ENCODE data around the gene NRG3.

NRG3 gene

GRCh38 chr10:82162549-82163195, 287.7 kb downstream of the NRG3 start:
- CTCF ChIA-PET = no interaction called here
- no peak overlapping the region for H3K27ac ChIP-seq (ENCODE audit: extremely low read depth, low read depth, low read length)
- no peaks in the 10 kb centered on the region for H3K9me3 ChIP-seq (ENCODE audit: control insufficient read depth, insufficient read depth, low read depth, low read length)
- TF ChIP-seq, protein P1, sequence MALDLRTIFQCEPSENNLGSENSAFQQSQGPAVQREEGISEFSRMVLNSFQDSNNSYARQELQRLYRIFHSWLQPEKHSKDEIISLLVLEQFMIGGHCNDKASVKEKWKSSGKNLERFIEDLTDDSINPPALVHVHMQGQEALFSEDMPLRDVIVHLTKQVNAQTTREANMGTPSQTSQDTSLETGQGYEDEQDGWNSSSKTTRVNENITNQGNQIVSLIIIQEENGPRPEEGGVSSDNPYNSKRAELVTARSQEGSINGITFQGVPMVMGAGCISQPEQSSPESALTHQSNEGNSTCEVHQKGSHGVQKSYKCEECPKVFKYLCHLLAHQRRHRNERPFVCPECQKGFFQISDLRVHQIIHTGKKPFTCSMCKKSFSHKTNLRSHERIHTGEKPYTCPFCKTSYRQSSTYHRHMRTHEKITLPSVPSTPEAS (tag by site-specific recombination; IDR thresholded peaks at IDR 0.05) = no peak
- TF ChIP-seq RBAK (tag by site-specific recombination; IDR thresholded peaks at IDR 0.05) (no peak), ZIC2 (tag by site-specific recombination; IDR thresholded peaks at IDR 0.05) (no peak), ZNF10 (tag by site-specific recombination; IDR thresholded peaks at IDR 0.05) (no peak), ZNF155 (tag by site-specific recombination; IDR thresholded peaks at IDR 0.05) (no peak), MEIS1 (CRISPR knock-in tag; IDR thresholded peaks at IDR 0.05; ENCODE audit: borderline replicate concordance) (no peak), ZNF664 (tag by site-specific recombination; IDR thresholded peaks at IDR 0.05) (no peak), ZSCAN18 (tag by site-specific recombination; IDR thresholded peaks at IDR 0.05) (no peak), ZNF785 (tag by site-specific recombination; IDR thresholded peaks at IDR 0.05) (no peak), TCF7L2 (IDR thresholded peaks at IDR 0.05; ENCODE audit: borderline replicate concordance, low read depth, low read length) (no peak), KLF9 (tag by site-specific recombination; IDR thresholded peaks at IDR 0.05; ENCODE audit: low read depth) (no peak)
- TF ChIP-seq, protein P2, sequence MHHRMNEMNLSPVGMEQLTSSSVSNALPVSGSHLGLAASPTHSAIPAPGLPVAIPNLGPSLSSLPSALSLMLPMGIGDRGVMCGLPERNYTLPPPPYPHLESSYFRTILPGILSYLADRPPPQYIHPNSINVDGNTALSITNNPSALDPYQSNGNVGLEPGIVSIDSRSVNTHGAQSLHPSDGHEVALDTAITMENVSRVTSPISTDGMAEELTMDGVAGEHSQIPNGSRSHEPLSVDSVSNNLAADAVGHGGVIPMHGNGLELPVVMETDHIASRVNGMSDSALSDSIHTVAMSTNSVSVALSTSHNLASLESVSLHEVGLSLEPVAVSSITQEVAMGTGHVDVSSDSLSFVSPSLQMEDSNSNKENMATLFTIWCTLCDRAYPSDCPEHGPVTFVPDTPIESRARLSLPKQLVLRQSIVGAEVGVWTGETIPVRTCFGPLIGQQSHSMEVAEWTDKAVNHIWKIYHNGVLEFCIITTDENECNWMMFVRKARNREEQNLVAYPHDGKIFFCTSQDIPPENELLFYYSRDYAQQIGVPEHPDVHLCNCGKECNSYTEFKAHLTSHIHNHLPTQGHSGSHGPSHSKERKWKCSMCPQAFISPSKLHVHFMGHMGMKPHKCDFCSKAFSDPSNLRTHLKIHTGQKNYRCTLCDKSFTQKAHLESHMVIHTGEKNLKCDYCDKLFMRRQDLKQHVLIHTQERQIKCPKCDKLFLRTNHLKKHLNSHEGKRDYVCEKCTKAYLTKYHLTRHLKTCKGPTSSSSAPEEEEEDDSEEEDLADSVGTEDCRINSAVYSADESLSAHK (tag by site-specific recombination; IDR thresholded peaks at IDR 0.05) = no peak
- H3K4me1 ChIP-seq (ENCODE audit: control insufficient read depth, insufficient read depth, low read length) = no peaks in the 10 kb centered on the region
- POLR2A ChIA-PET = no interaction called here
- H3K4me3 ChIP-seq (ENCODE audit: low read depth, low read length) = no peak overlapping the region
- H3K36me3 ChIP-seq (ENCODE audit: control insufficient read depth in 2 of 2, insufficient read depth in 1 of 2, low read length in 2 of 2) = no peaks in the 10 kb centered on the region

GRCh38 chr10:82171899-82172298, 296.9 kb downstream of the NRG3 start:
- Histone ChIP-seq H3K36me3 (ENCODE audit: control insufficient read depth in 2 of 2, insufficient read depth in 1 of 2, low read length in 2 of 2) (no peaks in the 10 kb centered on the region), H3K9me3 (ENCODE audit: control insufficient read depth, insufficient read depth, low read depth, low read length) (no peaks in the 10 kb centered on the region), H3K27ac (ENCODE audit: extremely low read depth, low read depth, low read length) (no peak overlapping the region), H3K4me3 (ENCODE audit: low read depth, low read length) (no peak overlapping the region), H3K4me1 (ENCODE audit: control insufficient read depth, insufficient read depth, low read length) (0 out of 2 replicates have a peak, but pooled peaks cover 3% of the 10 kb centered on the region)
- CTCF ChIA-PET = no interaction called here
- POLR2A ChIA-PET = interaction anchor here (0.5 kb wide), 1 partner anchor 1775 kb away, joined by 5 read pairs; no protein-coding TSS in a partner anchor
- TF ChIP-seq ZNF521 (tag by site-specific recombination; IDR thresholded peaks at IDR 0.05) (no peak), ZBTB11 (tag by site-specific recombination; conservative IDR thresholded peaks at IDR 0.05; ENCODE audit: low read depth) (no peak), TCF7L2 (IDR thresholded peaks at IDR 0.05; ENCODE audit: borderline replicate concordance, low read depth, low read length) (no peak), ZBTB21 (tag by site-specific recombination; IDR thresholded peaks at IDR 0.05) (no peak), ZNF654 (tag by site-specific recombination; IDR thresholded peaks at IDR 0.05; ENCODE audit: low read depth) (no peak), ZNF354C (tag by site-specific recombination; IDR thresholded peaks at IDR 0.05; ENCODE audit: borderline replicate concordance, low read depth) (no peak), ZNF785 (tag by site-specific recombination; IDR thresholded peaks at IDR 0.05) (no peak), SP2 (tag by site-specific recombination; IDR thresholded peaks at IDR 0.05) (no peak), ZNF174 (tag by site-specific recombination; IDR thresholded peaks at IDR 0.05) (no peak), ZNF280D (tag by site-specific recombination; IDR thresholded peaks at IDR 0.05) (no peak), ZNF341 (tag by site-specific recombination; IDR thresholded peaks at IDR 0.05; ENCODE audit: low read depth) (no peak)

All from HEK293 (cell line).